Nephron (organoid): ENCODE measurements around the gene ALDH2.
"Not testable (repeated sequence)": the region's sequence is repeated elsewhere in the genome, so short reads cannot be mapped to it uniquely, and the experiment has no call there.

Experiments used
- H3K27ac Mint-ChIP-seq, 3 experiments: 2 replicates each; pipeline ENCODE4 v1.8.0; 2020; ENCODE audit warnings: mixed read lengths in 3 of 3, mild to moderate bottlenecking in 2 of 3, moderate library complexity in 1 of 3
- H3K27me3 Mint-ChIP-seq: 2 replicates; pipeline ENCODE4 v1.8.0; 2021; ENCODE audit warnings: low read depth, mild to moderate bottlenecking, moderate library complexity, mixed read lengths
- H3K36me3 Mint-ChIP-seq: 2 replicates; pipeline ENCODE4 v1.8.0; 2020; ENCODE audit warnings: low read depth, mixed read lengths
- H3K4me1 Mint-ChIP-seq: 2 replicates; pipeline ENCODE4 v1.8.0; 2020; ENCODE audit warnings: mixed read lengths
- H3K4me3 Mint-ChIP-seq, 3 experiments: 2 replicates each; pipeline ENCODE4 v1.8.0; 2020; ENCODE audit warnings: mild to moderate bottlenecking in 3 of 3, mixed read lengths in 3 of 3, moderate library complexity in 2 of 3
- H3K9me3 Mint-ChIP-seq: 2 replicates; pipeline ENCODE4 v1.8.0; 2020; ENCODE audit warnings: mixed read lengths
- CTCF ChIP-seq, 3 experiments: fragments of 200-600 bp; sonication (generic); IDR thresholded peaks; one replicate each; pipeline ENCODE4 v1.5.0; 2021; ENCODE audit warnings: antibody characterized with exemption in 3 of 3; ENCODE audit not compliant: unreplicated experiment in 3 of 3

The ALDH2 gene

GRCh38 chr12:111818340-111818739, 51.6 kb downstream of the ALDH2 start:
- Mint-ChIP-seq H3K27me3 (no peaks in the 10 kb centered on the region), H3K9me3 (no peaks in the 10 kb centered on the region), H3K4me3 (no peak overlapping the region), H3K27ac (no peak overlapping the region), H3K36me3 (peaks cover under 1% of the 10 kb centered on the region), H3K4me1 (peaks cover 12% of the 10 kb centered on the region)
- no peak for TF ChIP-seq CTCF (IDR thresholded peaks at IDR 0.05; ENCODE audit: unreplicated experiment in 3 of 3)

GRCh38 chr12:111819191-111820158, 52.7 kb downstream of the ALDH2 start:
- Mint-ChIP-seq H3K36me3 (no peaks in the 10 kb centered on the region), H3K4me1 (peaks cover 12% of the 10 kb centered on the region), H3K27me3 (no peaks in the 10 kb centered on the region), H3K9me3 (no peaks in the 10 kb centered on the region), H3K27ac (peak overlapping the region in 1 of 3 experiments; percentile 30), H3K4me3 (no peak overlapping the region)
- no peak for TF ChIP-seq CTCF (IDR thresholded peaks at IDR 0.05; ENCODE audit: unreplicated experiment in 3 of 3)

GRCh38 chr12:111820828-111821227, 54.1 kb downstream of the ALDH2 start:
- peaks cover 12% of the 10 kb centered on the region for H3K4me1 Mint-ChIP-seq
- H3K4me3 Mint-ChIP-seq, H3K27ac Mint-ChIP-seq, H3K36me3 Mint-ChIP-seq, H3K27me3 Mint-ChIP-seq, H3K9me3 Mint-ChIP-seq: not testable (repeated sequence)

GRCh38 chr12:111822886-111823285, 56.2 kb downstream of the ALDH2 start:
- H3K36me3 Mint-ChIP-seq = no peaks in the 10 kb centered on the region
- H3K27ac Mint-ChIP-seq = peak overlapping the region; percentile 48 to 82 (median 70)
- no peak for TF ChIP-seq CTCF (IDR thresholded peaks at IDR 0.05; ENCODE audit: unreplicated experiment in 3 of 3)
- H3K9me3 Mint-ChIP-seq = no peaks in the 10 kb centered on the region
- H3K4me3 Mint-ChIP-seq = no peak overlapping the region
- no peaks in the 10 kb centered on the region for H3K27me3 Mint-ChIP-seq
- H3K4me1 Mint-ChIP-seq = peaks cover 12% of the 10 kb centered on the region

- Mint-ChIP-seq H3K36me3 (no peaks in the 10 kb centered on the region), H3K4me1 (peaks cover 12% of the 10 kb centered on the region), H3K27ac (peak overlapping the region; percentile 62 to 82 (median 70)), H3K27me3 (no peaks in the 10 kb centered on the region), H3K4me3 (no peak overlapping the region), H3K9me3 (no peaks in the 10 kb centered on the region)
- no peak for TF ChIP-seq CTCF (IDR thresholded peaks at IDR 0.05; ENCODE audit: unreplicated experiment in 3 of 3)
These were observed 57.2 kb downstream of the ALDH2 start for GRCh38 chr12:111823891-111824290.

GRCh38 chr12:111824312-111824711, 57.6 kb downstream of the ALDH2 start:
- H3K27me3 Mint-ChIP-seq, H3K9me3 Mint-ChIP-seq, H3K36me3 Mint-ChIP-seq, H3K4me3 Mint-ChIP-seq: not testable (repeated sequence)
- H3K4me1 Mint-ChIP-seq = peaks cover 11% of the 10 kb centered on the region
- H3K27ac Mint-ChIP-seq = peak overlapping the region; percentile 62 to 82 (median 70)

- Mint-ChIP-seq H3K9me3 (no peaks in the 10 kb centered on the region), H3K4me1 (no peaks in the 10 kb centered on the region), H3K36me3 (no peaks in the 10 kb centered on the region), H3K27me3 (no peaks in the 10 kb centered on the region), H3K27ac (no peak overlapping the region), H3K4me3 (no peak overlapping the region)
- TF ChIP-seq CTCF (IDR thresholded peaks at IDR 0.05; ENCODE audit: unreplicated experiment in 3 of 3) = no peak
These were observed 58.8 kb downstream of the ALDH2 start for GRCh38 chr12:111825509-111825908.
